GM12892 (cell line): Measurements from ENCODE around the gene SCAMP4.

Experiments used
- POLR2A ChIP-seq: IDR thresholded peaks from 2 replicates; pipeline ENCODE4 v1.6.1; 2011; ENCODE audit warnings: low read depth, low read length, control low read depth
- POLR2AphosphoS5 ChIP-seq: IDR thresholded peaks from 2 replicates; pipeline ENCODE4 v1.6.1; 2011; ENCODE audit warnings: low read depth, low read length, control low read depth
- TAF1 ChIP-seq: IDR thresholded peaks from 2 replicates; pipeline ENCODE4 v1.6.1; 2011; ENCODE audit warnings: low read depth, mild to moderate bottlenecking, control low read depth, low read length, borderline replicate concordance

DNA sequence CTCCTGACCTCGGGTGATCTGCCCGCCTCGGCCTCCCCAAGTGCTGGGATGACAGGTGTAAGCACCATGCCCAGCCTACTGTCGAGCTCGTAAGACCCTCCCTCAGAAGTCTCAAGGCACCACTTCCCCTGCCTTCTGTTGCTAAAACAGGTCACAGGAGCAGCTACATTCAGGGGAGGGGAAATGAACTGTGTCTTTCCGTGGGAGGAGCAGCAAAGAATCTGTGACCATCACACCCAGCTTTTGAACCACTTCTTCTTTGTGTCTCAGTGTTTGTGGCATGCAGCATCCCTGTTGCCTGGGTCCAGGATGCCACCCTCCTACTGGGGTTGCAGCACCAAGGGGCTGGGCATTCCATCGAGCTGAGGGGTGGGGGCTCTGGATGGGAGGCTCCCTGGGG lies 28.0 kb downstream of the SCAMP4 start:
- TF ChIP-seq POLR2AphosphoS5, result no peak
- no peak for TF ChIP-seq POLR2A
- no peak for TF ChIP-seq TAF1
